SK-N-SH (cell line): ENCODE measurements around the gene SOCS7. TPM values are rescaled to one million over a fixed set of nuclear protein-coding genes. Genes with fewer than 3 reads are reported as not detected.

Source experiments
- CTCF ChIA-PET: fragments of 300-600, 350-600 bp; formaldehyde crosslinking; extraction: SDS; loops from one replicate; lab custom pipeline; 2021; lab: Yijun Ruan, JAX
- POLR2A ChIA-PET: fragments of 350-600 bp; sonication (Branson Sonifier 250); formaldehyde crosslinking; extraction: SDS; loops from one replicate; lab custom pipeline; 2020; ENCODE audit warnings: antibody characterized with exemption, inconsistent platforms; lab: Yijun Ruan, JAX
- DNase-seq: peaks from one replicate; pipeline ENCODE4 v3.0.0; 2012
- H2AFZ ChIP-seq: fragments of 200-600 bp; sonication (generic); 2 replicates; pipeline ENCODE4 v1.8.1; 2016; ENCODE audit warnings: antibody characterized with exemption, mild to moderate bottlenecking, low read depth
- H3F3A ChIP-seq: fragments of 200-600 bp; sonication (generic); replicated peaks from 2 replicates; pipeline ENCODE3; 2016; ENCODE audit warnings: antibody characterized with exemption, mild to moderate bottlenecking; ENCODE audit not compliant: insufficient read depth
- H3K27ac ChIP-seq, 2 experiments: fragments of 200-500 bp in 1 of 2; fragments of 200-600 bp in 1 of 2; sonication (Bioruptor generic) in 1 of 2; sonication (generic), shearing (Covaris generic) in 1 of 2; 2 replicates each; pipeline versions ENCODE4 v1.5.1 to v1.6.1; 2014 to 2016; ENCODE audit warnings: low read depth in 2 of 2, inconsistent platforms in 1 of 2, low read length in 1 of 2, mild to moderate bottlenecking in 1 of 2, mixed read lengths in 1 of 2
- H3K27me3 ChIP-seq: fragments of 200-600 bp; sonication (generic), shearing (Covaris generic); 2 replicates; pipeline ENCODE4 v1.6.1; 2016; ENCODE audit warnings: mixed run types; ENCODE audit not compliant: insufficient read depth
- H3K36me3 ChIP-seq, 2 experiments: fragments of 200-500 bp in 1 of 2; fragments of 200-600 bp in 1 of 2; sonication (Bioruptor generic) in 1 of 2; sonication (generic) in 1 of 2; replicated peaks in 1 of 2; 2 replicates each; pipeline versions ENCODE3 to v1.5.1; 2014 to 2016; ENCODE audit warnings: low read length in 1 of 2, mild to moderate bottlenecking in 1 of 2; ENCODE audit not compliant: insufficient read depth in 2 of 2, control insufficient read depth in 1 of 2
- H3K4me1 ChIP-seq, 2 experiments: fragments of 200-500 bp in 1 of 2; fragments of 200-600 bp in 1 of 2; sonication (Bioruptor generic) in 1 of 2; sonication (generic), shearing (Covaris generic) in 1 of 2; 2 replicates each; pipeline versions ENCODE4 v1.5.1 to v1.6.1; 2014 to 2016; ENCODE audit warnings: low read depth in 1 of 2, low read length in 1 of 2, mixed run types in 1 of 2; ENCODE audit not compliant: insufficient read depth in 2 of 2, control insufficient read depth in 1 of 2
- H3K4me2 ChIP-seq: fragments of 200-600 bp; sonication (generic), shearing (Covaris generic); 2 replicates; pipeline ENCODE4 v1.6.1; 2017; ENCODE audit warnings: mixed run types
- H3K4me3 ChIP-seq, 2 experiments: fragments of 200-500 bp in 1 of 2; fragments of 200-600 bp in 1 of 2; sonication (Bioruptor generic) in 1 of 2; sonication (generic), shearing (Covaris generic) in 1 of 2; 2 replicates each; pipeline versions ENCODE4 v1.5.1 to v1.8.1; 2014 to 2016; ENCODE audit warnings: low read depth in 2 of 2, inconsistent platforms in 1 of 2, low read length in 1 of 2, mild to moderate bottlenecking in 1 of 2, mixed read lengths in 1 of 2, moderate library complexity in 1 of 2
- H3K79me2 ChIP-seq: fragments of 200-600 bp; sonication (generic); 2 replicates; pipeline ENCODE4 v1.8.1; 2017; ENCODE audit warnings: mild to moderate bottlenecking; ENCODE audit not compliant: insufficient read depth
- H3K9ac ChIP-seq: fragments of 200-600 bp; sonication (generic); 2 replicates; pipeline ENCODE4 v1.6.1; 2017; ENCODE audit warnings: mixed run types
- H3K9me2 ChIP-seq: fragments of 200-600 bp; sonication (generic); 2 replicates; pipeline ENCODE4 v1.6.1; 2017; ENCODE audit warnings: mixed run types
- H3K9me3 ChIP-seq: fragments of 200-600 bp; sonication (generic); 2 replicates; pipeline ENCODE4 v1.6.1; 2017; ENCODE audit warnings: mixed run types, mild to moderate bottlenecking, moderate library complexity
- H4K20me1 ChIP-seq: fragments of 200-600 bp; sonication (generic); 2 replicates; pipeline ENCODE4 v1.6.1; 2017; ENCODE audit warnings: mild to moderate bottlenecking, mixed run types; ENCODE audit not compliant: insufficient read depth
- CTCF ChIP-seq: fragments of 200-600 bp; sonication (generic); IDR thresholded peaks from 2 replicates; pipeline ENCODE4 v1.6.1; 2017; ENCODE audit warnings: antibody characterized with exemption, mild to moderate bottlenecking, moderate library complexity
- EP300 ChIP-seq, 2 experiments: IDR thresholded peaks; 2 replicates each; pipeline versions ENCODE4 v1.4.0 to v1.6.1; 2012; ENCODE audit warnings: borderline replicate concordance in 1 of 2, low read depth in 1 of 2, low read length in 1 of 2
- JUND ChIP-seq: IDR thresholded peaks from 2 replicates; pipeline ENCODE4 v1.4.0; 2012
- MEF2A ChIP-seq: IDR thresholded peaks from 2 replicates; pipeline ENCODE4 v1.4.0; 2012; ENCODE audit warnings: low read depth, borderline replicate concordance
- MXI1 ChIP-seq: IDR thresholded peaks from 2 replicates; pipeline ENCODE4 v1.6.1; 2012; ENCODE audit warnings: mild to moderate bottlenecking, low read depth, low read length, improper control_type of control experiment
- NRF1 ChIP-seq: IDR thresholded peaks from 2 replicates; pipeline ENCODE4 v1.6.1; 2012; ENCODE audit warnings: low read depth, mild to moderate bottlenecking, low read length
- RCOR1 ChIP-seq: fragments of 150-350 bp; IDR thresholded peaks from 2 replicates; pipeline ENCODE4 v1.6.1; 2017; ENCODE audit warnings: antibody characterized with exemption, low read length
- REST ChIP-seq: IDR thresholded peaks from 2 replicates; pipeline ENCODE4 v1.6.1; 2012; ENCODE audit warnings: mild to moderate bottlenecking, low read depth, low read length, moderate library complexity
- RFX5 ChIP-seq: IDR thresholded peaks from 2 replicates; pipeline ENCODE4 v1.6.1; 2012; ENCODE audit warnings: mild to moderate bottlenecking, improper control_type of control experiment, low read length
- SMC3 ChIP-seq: IDR thresholded peaks from 2 replicates; pipeline ENCODE4 v1.6.1; 2012; ENCODE audit warnings: low read depth, low read length, improper control_type of control experiment
- TAF1 ChIP-seq: IDR thresholded peaks from 2 replicates; pipeline ENCODE4 v1.6.1; 2012; ENCODE audit warnings: low read depth, mild to moderate bottlenecking, low read length, moderate library complexity, borderline replicate concordance
- TEAD4 ChIP-seq: IDR thresholded peaks from 2 replicates; pipeline ENCODE4 v1.4.0; 2012; ENCODE audit warnings: mild to moderate bottlenecking, borderline replicate concordance; ENCODE audit not compliant: insufficient read depth
- WGBS: methylation state at CpG from one replicate; pipeline ENCODE4 v1.1.6; 2017; ENCODE audit warnings: low lambda C conversion rate; 5-methylcytosine and 5-hydroxymethylcytosine counted together
- polyA plus RNA-seq, 3 experiments: library from polyadenylated mRNA; depleted of rRNA; stranded (reverse); fragments of >200 nt; gene quantifications; 2 replicates each; pipeline ENCODE4 v1.2.3, GENCODE V29; 2012
- TF ChIP-seq, protein P1 (sequence below): IDR thresholded peaks from 2 replicates; pipeline ENCODE4; 2012
- TF ChIP-seq, protein P2 (sequence below): fragments of 150-350 bp; IDR thresholded peaks from 2 replicates; pipeline ENCODE4 v1.6.1; 2017; ENCODE audit warnings: antibody characterized with exemption, low read length, low read depth, borderline replicate concordance

SOCS7 gene
- polyA plus RNA-seq, 1 of the 3 experiments (the other 2 are of a cell fraction), result 7.4 TPM

- H2AFZ ChIP-seq, result no peak overlapping the region
- ChIA-PET CTCF (interaction anchor here (2.5 to 23.5 kb wide), 2 partner anchors 20 to 87 kb away, joined by 9 to 303 read pairs; partner anchors contain the start of genes GPR179 and SOCS7), POLR2A (interaction anchor here (0.7 kb wide), 1 partner anchor 21 kb away, joined by 3 read pairs; no protein-coding TSS in a partner anchor)
- WGBS, result 85% methylated on average over 1 of the region's 1 CpG
- no peaks in the 10 kb centered on the region for H3K79me2 ChIP-seq
- peaks cover under 1 to 8% of the 10 kb centered on the region in 2 experiments for H3K36me3 ChIP-seq
- H3K9ac ChIP-seq, result no peak overlapping the region
- H3F3A ChIP-seq, result no peaks in the 10 kb centered on the region
- H3K9me2 ChIP-seq, result no peaks in the 10 kb centered on the region
- no peak overlapping the region for H3K4me2 ChIP-seq
- TF ChIP-seq MXI1 (no peak), REST (no peak), RCOR1 (no peak), EP300 (IDR thresholded peaks at IDR 0.05; ENCODE audit: borderline replicate concordance in 1 of 2, low read depth in 1 of 2, low read length in 1 of 2) (no peak), MEF2A (no peak), SMC3 (no peak), TAF1 (no peak), TEAD4 (no peak), NRF1 (no peak), CTCF (no peak), RFX5 (no peak), JUND (no peak)
- TF ChIP-seq, protein P1, sequence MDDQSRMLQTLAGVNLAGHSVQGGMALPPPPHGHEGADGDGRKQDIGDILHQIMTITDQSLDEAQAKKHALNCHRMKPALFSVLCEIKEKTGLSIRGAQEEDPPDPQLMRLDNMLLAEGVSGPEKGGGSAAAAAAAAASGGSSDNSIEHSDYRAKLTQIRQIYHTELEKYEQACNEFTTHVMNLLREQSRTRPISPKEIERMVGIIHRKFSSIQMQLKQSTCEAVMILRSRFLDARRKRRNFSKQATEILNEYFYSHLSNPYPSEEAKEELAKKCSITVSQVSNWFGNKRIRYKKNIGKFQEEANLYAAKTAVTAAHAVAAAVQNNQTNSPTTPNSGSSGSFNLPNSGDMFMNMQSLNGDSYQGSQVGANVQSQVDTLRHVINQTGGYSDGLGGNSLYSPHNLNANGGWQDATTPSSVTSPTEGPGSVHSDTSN, result no peak
- TF ChIP-seq, protein P2, sequence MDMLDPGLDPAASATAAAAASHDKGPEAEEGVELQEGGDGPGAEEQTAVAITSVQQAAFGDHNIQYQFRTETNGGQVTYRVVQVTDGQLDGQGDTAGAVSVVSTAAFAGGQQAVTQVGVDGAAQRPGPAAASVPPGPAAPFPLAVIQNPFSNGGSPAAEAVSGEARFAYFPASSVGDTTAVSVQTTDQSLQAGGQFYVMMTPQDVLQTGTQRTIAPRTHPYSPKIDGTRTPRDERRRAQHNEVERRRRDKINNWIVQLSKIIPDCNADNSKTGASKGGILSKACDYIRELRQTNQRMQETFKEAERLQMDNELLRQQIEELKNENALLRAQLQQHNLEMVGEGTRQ, result no peak
- no peaks in the 10 kb centered on the region for H3K9me3 ChIP-seq
- H3K4me1 ChIP-seq, result peaks cover 0 to 30% of the 10 kb centered on the region in 2 experiments; a peak in 2 of 4 replicates
- H3K27me3 ChIP-seq, result no peaks in the 10 kb centered on the region
- H3K27ac ChIP-seq, result no peak overlapping the region
- H3K4me3 ChIP-seq, result no peak overlapping the region
- DNase-seq, result peak; percentile 8
- no peaks in the 10 kb centered on the region for H4K20me1 ChIP-seq
Observed at GRCh38 chr17:38327936-38328335, 23.7 kb upstream of the SOCS7 start.
